Epithelial cell of proximal tubule (primary cell): ENCODE data around the gene FEM1A. TPM values are rescaled to one million over a fixed set of nuclear protein-coding genes. Genes with fewer than 3 reads are reported as not detected.

Source experiments
- DNase-seq: peaks from one replicate; pipeline ENCODE4 v3.0.0-alpha.2; 2011; ENCODE audit warnings: low read depth
- H3K4me3 ChIP-seq: 2 replicates; pipeline ENCODE4 v1.5.1; 2011; ENCODE audit warnings: low read depth, mild to moderate bottlenecking, low read length
- total RNA-seq: library from RNA; depleted of rRNA; stranded (reverse); fragments of >200 nt; gene quantifications from 2 replicates; pipeline ENCODE4 v1.2.3, GENCODE V29; 2015
- TF ChIP-seq, protein P1 (sequence below): conservative IDR thresholded peaks from 2 replicates; pipeline ENCODE4 v1.5.1; 2012; ENCODE audit warnings: low read depth, mild to moderate bottlenecking, low read length

FEM1A gene
- total RNA-seq, 1 donor from 2014 or later: 10.4 TPM

- TF ChIP-seq, protein P1, sequence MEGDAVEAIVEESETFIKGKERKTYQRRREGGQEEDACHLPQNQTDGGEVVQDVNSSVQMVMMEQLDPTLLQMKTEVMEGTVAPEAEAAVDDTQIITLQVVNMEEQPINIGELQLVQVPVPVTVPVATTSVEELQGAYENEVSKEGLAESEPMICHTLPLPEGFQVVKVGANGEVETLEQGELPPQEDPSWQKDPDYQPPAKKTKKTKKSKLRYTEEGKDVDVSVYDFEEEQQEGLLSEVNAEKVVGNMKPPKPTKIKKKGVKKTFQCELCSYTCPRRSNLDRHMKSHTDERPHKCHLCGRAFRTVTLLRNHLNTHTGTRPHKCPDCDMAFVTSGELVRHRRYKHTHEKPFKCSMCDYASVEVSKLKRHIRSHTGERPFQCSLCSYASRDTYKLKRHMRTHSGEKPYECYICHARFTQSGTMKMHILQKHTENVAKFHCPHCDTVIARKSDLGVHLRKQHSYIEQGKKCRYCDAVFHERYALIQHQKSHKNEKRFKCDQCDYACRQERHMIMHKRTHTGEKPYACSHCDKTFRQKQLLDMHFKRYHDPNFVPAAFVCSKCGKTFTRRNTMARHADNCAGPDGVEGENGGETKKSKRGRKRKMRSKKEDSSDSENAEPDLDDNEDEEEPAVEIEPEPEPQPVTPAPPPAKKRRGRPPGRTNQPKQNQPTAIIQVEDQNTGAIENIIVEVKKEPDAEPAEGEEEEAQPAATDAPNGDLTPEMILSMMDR: no peak
- H3K4me3 ChIP-seq: no peak overlapping the region
- no peak for DNase-seq
Observed at GRCh38 chr19:4806384-4806783, 14.8 kb downstream of the FEM1A start.

DNA sequence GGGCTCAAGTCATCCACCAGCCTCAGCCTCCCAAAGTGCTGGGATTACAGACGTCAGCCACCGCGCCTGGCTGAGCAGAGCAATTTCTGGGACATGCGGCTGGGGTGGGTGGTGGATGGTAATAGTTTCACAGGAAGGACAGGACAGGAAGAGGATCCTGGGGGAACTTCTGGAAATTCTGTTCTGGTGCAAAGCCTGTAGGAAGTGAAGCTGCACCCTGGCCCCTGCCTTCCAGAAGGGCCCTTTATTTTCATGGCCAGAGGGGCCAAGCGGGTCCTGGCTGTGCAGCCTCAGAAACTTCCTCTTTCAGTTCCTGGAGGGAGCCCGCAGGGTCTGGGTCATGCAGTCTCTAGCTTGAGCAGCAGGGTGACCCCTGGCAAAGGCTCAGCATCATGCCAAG is 15.7 kb downstream of the FEM1A start:
- no peak for DNase-seq
- H3K4me3 ChIP-seq: no peak overlapping the region
- TF ChIP-seq, protein P1: no peak

GRCh38 chr19:4811328-4812131 is 20.0 kb downstream of the FEM1A start:
- no peak for DNase-seq
- TF ChIP-seq, protein P1: peak; percentile 86
- no peak overlapping the region for H3K4me3 ChIP-seq

GRCh38 chr19:4814625-4815425 is 23.3 kb downstream of the FEM1A start:
- no peak overlapping the region for H3K4me3 ChIP-seq
- TF ChIP-seq, protein P1: no peak
- no peak for DNase-seq

- DNase-seq: no peak
- TF ChIP-seq, protein P1: no peak
- peak overlapping the region; percentile 32 for H3K4me3 ChIP-seq
Observed at GRCh38 chr19:4815426-4816201, 24.1 kb downstream of the FEM1A start.

- TF ChIP-seq, protein P1: no peak
- DNase-seq: no peak
- no peak overlapping the region for H3K4me3 ChIP-seq
Observed at GRCh38 chr19:4816202-4816949, 24.8 kb downstream of the FEM1A start.
